HepG2 (cell line): ENCODE measurements around the gene FAM229A. TPM values are rescaled to one million over a fixed set of nuclear protein-coding genes. Genes with fewer than 3 reads are reported as not detected.

ENCODE experiments used
- CC2D1A ChIP-seq: sonication (generic); formaldehyde crosslinking; IDR thresholded peaks from 2 replicates; pipeline ENCODE4 v1.8.1; 2023; ENCODE audit warnings: mild to moderate bottlenecking, missing genetic modification reagents
- DR1 ChIP-seq: sonication (generic); formaldehyde crosslinking; IDR thresholded peaks from 2 replicates; pipeline ENCODE4 v1.8.0; 2021; ENCODE audit warnings: mild to moderate bottlenecking, missing genetic modification reagents, inconsistent platforms
- FOXJ3 ChIP-seq: sonication (generic); formaldehyde crosslinking; IDR thresholded peaks from 2 replicates; pipeline ENCODE4 v1.4.0; 2020; ENCODE audit warnings: missing genetic modification reagents, mild to moderate bottlenecking, borderline replicate concordance
- FOXM1 ChIP-seq: sonication (generic); formaldehyde crosslinking; IDR thresholded peaks from 2 replicates; pipeline ENCODE4 v1.5.0; 2020; ENCODE audit warnings: missing genetic modification reagents
- HNRNPL ChIP-seq: fragments of 200-400 bp; formaldehyde crosslinking; IDR thresholded peaks from 2 replicates; pipeline ENCODE4 v1.6.1; 2017; ENCODE audit warnings: mild to moderate bottlenecking, low read depth, low read length
- HOXA3 ChIP-seq: sonication (generic); formaldehyde crosslinking; IDR thresholded peaks from 2 replicates; pipeline ENCODE4 v1.5.0; 2020; ENCODE audit warnings: missing genetic modification reagents
- HOXA7 ChIP-seq: sonication (generic); formaldehyde crosslinking; IDR thresholded peaks from 2 replicates; pipeline ENCODE4 v1.8.1; 2022; ENCODE audit warnings: mild to moderate bottlenecking, missing genetic modification reagents, moderate library complexity
- MAFK ChIP-seq, 2 experiments: IDR thresholded peaks in 1 of 2; conservative IDR thresholded peaks in 1 of 2; 2 replicates each; pipeline ENCODE4 v1.6.1; 2011; ENCODE audit warnings: improper control_type of control experiment in 2 of 2, low read length in 2 of 2
- MAX ChIP-seq: IDR thresholded peaks from 2 replicates; pipeline ENCODE4 v1.6.1; 2012; ENCODE audit warnings: inconsistent platforms
- NBN ChIP-seq: fragments of 450-650 bp; conservative IDR thresholded peaks from 2 replicates; pipeline ENCODE4 v1.6.1; 2017
- PAF1 ChIP-seq: IDR thresholded peaks from 2 replicates; pipeline ENCODE4 v1.6.1; 2016; ENCODE audit warnings: missing genetic modification reagents, missing compliant biosample characterization
- RARA ChIP-seq: IDR thresholded peaks from 2 replicates; pipeline ENCODE4 v1.6.1; 2016; ENCODE audit warnings: missing genetic modification reagents, missing compliant biosample characterization
- RFX5 ChIP-seq: IDR thresholded peaks from 2 replicates; pipeline ENCODE4 v1.6.1; 2011; ENCODE audit warnings: low read depth, low read length, improper control_type of control experiment
- SAFB2 ChIP-seq: sonication (generic); formaldehyde crosslinking; IDR thresholded peaks from 2 replicates; pipeline ENCODE4 v1.5.1; 2020; ENCODE audit warnings: missing genetic modification reagents, low read depth, mild to moderate bottlenecking, borderline replicate concordance
- SIX1 ChIP-seq: sonication (generic); formaldehyde crosslinking; IDR thresholded peaks from 2 replicates; pipeline ENCODE4 v1.4.0; 2020; ENCODE audit warnings: missing genetic modification reagents, borderline replicate concordance
- ZNF574 ChIP-seq: sonication (generic); formaldehyde crosslinking; IDR thresholded peaks from 2 replicates; pipeline ENCODE4 v1.4.0; 2020; ENCODE audit warnings: missing genetic modification reagents
- ZNF746 ChIP-seq: sonication (generic); formaldehyde crosslinking; IDR thresholded peaks from 2 replicates; pipeline ENCODE4 v1.8.0; 2022; ENCODE audit warnings: mild to moderate bottlenecking, missing genetic modification reagents
- ZSCAN29 ChIP-seq: sonication (generic); formaldehyde crosslinking; conservative IDR thresholded peaks from 2 replicates; pipeline ENCODE4 v1.4.0; 2020; ENCODE audit warnings: mild to moderate bottlenecking, missing genetic modification reagents
- polyA plus RNA-seq, 8 experiments: library from polyadenylated mRNA; depleted of rRNA in 3 of 8; stranded (reverse) in 7 of 8; unstranded in 1 of 8; fragments of >200 nt; fragmentation: Illumina TruSeq in 4 of 8; extraction: Trizol in 4 of 8; gene quantifications; 2 replicates each; pipeline versions ENCODE4 v1.2.1 to v1.2.3, GENCODE V29; 2011 to 2016; ENCODE audit warnings: low read depth in 4 of 8, missing spikeins in 1 of 8, mixed read lengths in 1 of 8; ENCODE audit not compliant: insufficient read depth in 1 of 8
- total RNA-seq, 5 experiments: library from RNA; depleted of rRNA; stranded (reverse); fragments of >200 nt; fragmentation: Illumina TruSeq; extraction: Trizol; gene quantifications; 2 replicates each; pipeline ENCODE4 v1.2.3, GENCODE V29; 2016; ENCODE audit warnings: low read depth in 1 of 5
- TF ChIP-seq, protein P1 (sequence below): sonication (generic); formaldehyde crosslinking; IDR thresholded peaks from 2 replicates; pipeline ENCODE4 v1.4.0; 2020; ENCODE audit warnings: missing genetic modification reagents, mild to moderate bottlenecking, borderline replicate concordance
- TF ChIP-seq, protein P2 (sequence below): sonication (generic); formaldehyde crosslinking; IDR thresholded peaks from 2 replicates; pipeline ENCODE4 v1.5.0; 2020; ENCODE audit warnings: mild to moderate bottlenecking, missing genetic modification reagents
- TF ChIP-seq, protein P3 (sequence below): sonication (generic); formaldehyde crosslinking; IDR thresholded peaks from 2 replicates; pipeline ENCODE4 v1.8.0; 2022; ENCODE audit warnings: mild to moderate bottlenecking, missing genetic modification reagents, moderate library complexity
- TF ChIP-seq, protein P4 (sequence below): sonication (generic); formaldehyde crosslinking; IDR thresholded peaks from 2 replicates; pipeline ENCODE4 v1.8.1; 2023; ENCODE audit warnings: mild to moderate bottlenecking, moderate library complexity, missing genetic modification reagents

FAM229A gene
- total and polyA plus RNA-seq, 2 of the 13 experiments (the other 11 are each of a cell fraction or from before 2014, with no cell fraction given) = 3.2 to 17.6 TPM

GRCh38 chr1:32351399-32352238, 10.7 kb downstream of the FAM229A start (continued):
- TF ChIP-seq, protein P1, sequence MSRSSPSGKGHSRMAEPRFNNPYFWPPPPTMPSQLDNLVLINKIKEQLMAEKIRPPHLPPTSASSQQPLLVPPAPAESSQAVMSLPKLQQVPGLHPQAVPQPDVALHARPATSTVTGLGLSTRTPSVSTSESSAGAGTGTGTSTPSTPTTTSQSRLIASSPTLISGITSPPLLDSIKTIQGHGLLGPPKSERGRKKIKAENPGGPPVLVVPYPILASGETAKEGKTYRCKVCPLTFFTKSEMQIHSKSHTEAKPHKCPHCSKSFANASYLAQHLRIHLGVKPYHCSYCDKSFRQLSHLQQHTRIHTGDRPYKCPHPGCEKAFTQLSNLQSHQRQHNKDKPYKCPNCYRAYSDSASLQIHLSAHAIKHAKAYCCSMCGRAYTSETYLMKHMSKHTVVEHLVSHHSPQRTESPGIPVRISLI (CRISPR knock-in tag) = no peak
- no peak for TF ChIP-seq MAFK (conservative IDR thresholded peaks at IDR 0.05 in 1 of 2, IDR thresholded peaks at IDR 0.05 in 1 of 2; ENCODE audit: low read length in 2 of 2)
- TF ChIP-seq HOXA7 (CRISPR knock-in tag) = no peak
- peak; percentile 44; the same call in 1 of the 2 replicates for TF ChIP-seq RARA (CRISPR knock-in tag)
- TF ChIP-seq, protein P2, sequence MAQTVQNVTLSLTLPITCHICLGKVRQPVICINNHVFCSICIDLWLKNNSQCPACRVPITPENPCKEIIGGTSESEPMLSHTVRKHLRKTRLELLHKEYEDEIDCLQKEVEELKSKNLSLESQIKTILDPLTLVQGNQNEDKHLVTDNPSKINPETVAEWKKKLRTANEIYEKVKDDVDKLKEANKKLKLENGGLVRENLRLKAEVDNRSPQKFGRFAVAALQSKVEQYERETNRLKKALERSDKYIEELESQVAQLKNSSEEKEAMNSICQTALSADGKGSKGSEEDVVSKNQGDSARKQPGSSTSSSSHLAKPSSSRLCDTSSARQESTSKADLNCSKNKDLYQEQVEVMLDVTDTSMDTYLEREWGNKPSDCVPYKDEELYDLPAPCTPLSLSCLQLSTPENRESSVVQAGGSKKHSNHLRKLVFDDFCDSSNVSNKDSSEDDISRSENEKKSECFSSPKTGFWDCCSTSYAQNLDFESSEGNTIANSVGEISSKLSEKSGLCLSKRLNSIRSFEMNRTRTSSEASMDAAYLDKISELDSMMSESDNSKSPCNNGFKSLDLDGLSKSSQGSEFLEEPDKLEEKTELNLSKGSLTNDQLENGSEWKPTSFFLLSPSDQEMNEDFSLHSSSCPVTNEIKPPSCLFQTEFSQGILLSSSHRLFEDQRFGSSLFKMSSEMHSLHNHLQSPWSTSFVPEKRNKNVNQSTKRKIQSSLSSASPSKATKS (CRISPR knock-in tag) = no peak
- TF ChIP-seq NBN = no peak
- TF ChIP-seq ZNF574 (CRISPR knock-in tag) = no peak; the same call in 1 of the 2 replicates
- no peak; the same call in 1 of the 2 replicates for TF ChIP-seq ZNF746 (CRISPR knock-in tag)
- no peak for TF ChIP-seq FOXM1 (CRISPR knock-in tag)
- no peak for TF ChIP-seq PAF1 (CRISPR knock-in tag)
- TF ChIP-seq FOXJ3 = no peak
- TF ChIP-seq HOXA3 (CRISPR knock-in tag) = peak; percentile 26; the same call in 1 of the 2 replicates
- no peak for TF ChIP-seq RFX5
- no peak for TF ChIP-seq CC2D1A
- TF ChIP-seq SAFB2 (CRISPR knock-in tag) = no peak; the same call in 1 of the 2 replicates
- TF ChIP-seq HNRNPL = no peak
- TF ChIP-seq, protein P3, sequence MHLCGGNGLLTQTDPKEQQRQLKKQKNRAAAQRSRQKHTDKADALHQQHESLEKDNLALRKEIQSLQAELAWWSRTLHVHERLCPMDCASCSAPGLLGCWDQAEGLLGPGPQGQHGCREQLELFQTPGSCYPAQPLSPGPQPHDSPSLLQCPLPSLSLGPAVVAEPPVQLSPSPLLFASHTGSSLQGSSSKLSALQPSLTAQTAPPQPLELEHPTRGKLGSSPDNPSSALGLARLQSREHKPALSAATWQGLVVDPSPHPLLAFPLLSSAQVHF (CRISPR knock-in tag) = no peak
- TF ChIP-seq, protein P4, sequence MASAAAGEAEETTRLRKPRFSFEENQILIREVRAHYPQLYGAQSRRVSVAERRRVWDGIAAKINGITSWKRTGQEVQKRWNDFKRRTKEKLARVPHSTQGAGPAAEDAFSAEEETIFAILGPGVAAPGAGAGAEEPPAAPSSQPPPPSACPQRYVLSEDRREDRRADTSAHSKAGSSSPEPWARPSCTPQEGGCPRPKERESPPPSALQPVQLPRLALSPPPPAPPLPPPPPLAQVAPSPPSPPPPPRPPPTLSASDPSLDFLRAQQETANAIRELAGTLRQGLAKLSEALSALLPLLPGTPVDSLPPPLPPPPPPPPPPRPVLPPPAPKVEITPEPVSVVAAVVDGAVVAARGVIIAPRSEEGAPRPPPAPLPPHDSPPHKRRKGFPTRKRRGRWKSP (CRISPR knock-in tag) = no peak; the same call in 1 of the 2 replicates
- TF ChIP-seq DR1 (CRISPR knock-in tag) = no peak; the same call in 1 of the 2 replicates
- peak; percentile 44; the same call in 1 of the 2 replicates for TF ChIP-seq MAX
- no peak for TF ChIP-seq SIX1
- TF ChIP-seq ZSCAN29 = no peak
